Stimulated activated CD4-positive, alpha-beta T cell treated with anti-CD3 and anti-CD28 coated beads, Interleukin-2, amount 100 ng/mL, for 24 hours (primary cell): ENCODE results near the gene GALNT15.

Experiments
- DNase-seq, 2 donors: peaks; one replicate each; pipeline ENCODE4 v3.0.0-alpha.2; 2020

The GALNT15 gene

DNA sequence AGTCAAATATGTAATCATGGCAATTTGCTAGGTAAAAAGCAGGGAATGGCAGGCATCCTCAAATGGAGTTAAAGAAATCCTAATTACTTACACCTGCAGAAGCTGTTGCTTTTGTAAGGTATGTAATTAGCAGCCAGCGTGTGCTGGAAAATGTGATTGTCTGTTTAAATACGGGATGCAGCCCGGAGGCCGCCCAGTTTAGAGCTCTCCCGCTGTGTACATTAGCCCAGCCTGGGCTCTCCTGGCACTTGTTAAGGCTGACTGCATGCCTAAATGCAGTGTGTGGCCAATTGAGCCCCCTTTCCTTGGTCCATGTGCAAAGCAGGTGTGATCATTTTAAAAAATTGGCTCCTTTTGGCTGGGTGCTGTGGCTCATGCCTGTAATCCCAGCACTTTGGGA is 81.2 kb downstream of the GALNT15 start:
- DNase-seq = no peak

DNA sequence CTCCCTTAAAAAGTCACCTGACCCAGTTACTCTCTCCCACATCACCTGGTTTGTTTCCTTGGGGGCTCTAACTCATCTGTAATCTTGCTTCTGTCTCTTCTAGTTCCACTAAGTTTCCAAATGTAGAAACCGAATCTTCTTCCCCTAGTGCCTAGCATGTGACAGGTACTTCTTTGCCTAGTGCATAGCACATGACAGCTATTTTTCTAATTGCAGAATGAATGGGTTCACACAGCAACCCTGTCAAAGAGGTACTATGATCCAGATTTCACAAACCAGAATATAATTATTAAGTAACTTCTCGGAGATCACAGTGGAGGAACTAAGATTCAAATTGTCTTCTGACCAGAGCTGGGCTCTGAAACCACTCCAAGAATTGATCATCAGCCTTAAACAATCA is 82.8 kb downstream of the GALNT15 start:
- no peak for DNase-seq

DNA sequence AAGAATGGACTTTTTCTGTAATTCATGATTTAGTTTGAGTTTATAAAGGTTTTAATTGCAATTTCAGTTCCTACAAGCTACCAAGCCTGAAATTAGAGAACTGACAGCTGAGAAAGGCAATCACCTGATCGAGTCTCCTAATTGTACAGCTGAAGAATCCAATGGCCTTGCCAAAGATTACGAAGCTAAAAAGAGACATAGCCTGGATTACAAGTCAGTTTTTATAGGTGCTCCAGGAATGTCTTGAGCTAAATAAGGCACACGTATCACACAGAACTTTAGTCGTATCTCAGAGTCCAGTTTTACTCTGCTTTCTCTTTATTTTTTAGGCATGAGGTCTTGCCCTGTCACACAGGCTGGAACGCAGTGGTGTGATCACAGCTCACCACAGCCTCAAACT is 83.7 kb downstream of the GALNT15 start:
- DNase-seq = no peak

DNA sequence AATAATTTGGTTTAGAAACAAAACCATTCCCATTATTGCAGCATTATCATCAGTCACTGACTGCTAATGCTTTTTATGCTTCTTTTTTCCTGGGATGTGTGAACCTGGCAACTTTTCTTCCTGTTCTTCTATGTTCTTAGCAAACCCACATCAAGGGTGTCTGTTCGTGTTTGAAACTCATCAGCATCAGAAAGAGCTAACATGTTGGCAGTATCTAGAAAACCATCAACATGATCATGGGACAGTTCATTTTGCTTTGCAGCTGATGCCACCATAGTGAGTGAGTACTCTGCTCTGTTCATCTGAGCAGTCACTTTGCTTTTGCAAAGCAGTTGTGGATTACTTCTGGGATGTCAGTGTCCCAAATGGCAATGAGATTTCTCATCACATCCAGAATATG is 84.4 kb downstream of the GALNT15 start:
- no peak for DNase-seq

DNA sequence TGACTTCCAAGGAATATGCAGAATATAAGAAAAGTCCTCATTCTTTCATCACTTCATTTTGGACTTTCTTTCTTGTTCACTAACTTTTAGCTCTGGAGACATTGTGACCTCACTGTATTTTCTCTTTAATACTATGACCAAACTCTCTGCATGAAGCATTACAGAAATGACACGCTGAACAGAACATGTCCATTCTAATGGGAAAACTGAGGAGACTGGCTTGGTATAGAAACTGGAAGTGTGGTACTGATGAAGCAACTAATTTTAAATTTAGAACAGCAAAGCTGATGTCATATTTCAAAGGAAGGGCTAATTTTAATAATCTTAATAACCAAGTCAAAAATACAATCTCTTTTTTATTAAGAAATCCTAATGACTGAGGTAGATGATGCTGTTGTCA is 85.6 kb downstream of the GALNT15 start:
- no peak for DNase-seq

DNA sequence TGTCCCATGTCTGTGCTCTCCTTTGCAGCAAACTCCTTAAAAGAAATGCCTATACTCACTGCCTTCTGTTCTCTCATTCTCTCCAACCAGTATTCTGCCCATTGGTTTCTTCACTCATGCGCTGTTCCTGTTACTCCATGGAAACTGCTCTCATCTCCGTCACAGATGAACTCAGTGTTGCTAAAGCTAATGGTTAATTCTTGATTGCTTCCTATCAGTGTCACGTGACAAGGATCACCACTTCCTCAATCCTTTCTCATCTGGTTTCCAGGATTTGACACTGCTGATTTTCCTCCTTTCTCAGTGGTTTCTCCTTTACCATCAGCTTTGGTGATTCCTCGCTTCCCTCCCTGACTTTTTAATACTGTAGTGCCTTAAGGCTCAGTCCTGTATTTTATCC is 87.7 kb downstream of the GALNT15 start:
- DNase-seq = no peak

DNA sequence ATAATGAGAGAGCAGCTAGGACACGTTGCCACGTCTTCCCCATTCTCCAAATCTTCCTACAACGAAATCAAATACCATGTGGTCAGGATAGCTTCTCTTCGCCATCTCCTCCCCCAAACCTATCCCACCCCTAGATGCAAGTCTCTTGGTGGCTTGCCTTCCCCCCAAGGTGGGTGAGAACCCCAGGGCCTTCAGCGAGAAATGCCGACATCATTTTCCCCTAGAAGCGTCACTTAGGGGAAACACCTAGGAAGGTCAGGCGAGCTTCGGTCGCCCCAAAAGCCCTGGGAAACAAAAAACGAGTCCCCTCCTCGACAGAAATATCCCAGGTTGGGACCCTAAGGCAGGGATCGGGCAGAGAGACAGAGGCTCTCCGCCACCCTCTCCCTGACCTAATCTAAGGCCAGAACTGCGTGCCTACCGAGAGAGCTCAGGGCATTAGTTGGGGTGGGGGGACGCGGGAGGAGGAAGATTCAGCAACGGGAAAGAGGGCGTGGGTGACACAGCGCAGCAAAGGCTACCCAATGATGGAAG is 89.8 kb downstream of the GALNT15 start:
- DNase-seq = no peak

DNA sequence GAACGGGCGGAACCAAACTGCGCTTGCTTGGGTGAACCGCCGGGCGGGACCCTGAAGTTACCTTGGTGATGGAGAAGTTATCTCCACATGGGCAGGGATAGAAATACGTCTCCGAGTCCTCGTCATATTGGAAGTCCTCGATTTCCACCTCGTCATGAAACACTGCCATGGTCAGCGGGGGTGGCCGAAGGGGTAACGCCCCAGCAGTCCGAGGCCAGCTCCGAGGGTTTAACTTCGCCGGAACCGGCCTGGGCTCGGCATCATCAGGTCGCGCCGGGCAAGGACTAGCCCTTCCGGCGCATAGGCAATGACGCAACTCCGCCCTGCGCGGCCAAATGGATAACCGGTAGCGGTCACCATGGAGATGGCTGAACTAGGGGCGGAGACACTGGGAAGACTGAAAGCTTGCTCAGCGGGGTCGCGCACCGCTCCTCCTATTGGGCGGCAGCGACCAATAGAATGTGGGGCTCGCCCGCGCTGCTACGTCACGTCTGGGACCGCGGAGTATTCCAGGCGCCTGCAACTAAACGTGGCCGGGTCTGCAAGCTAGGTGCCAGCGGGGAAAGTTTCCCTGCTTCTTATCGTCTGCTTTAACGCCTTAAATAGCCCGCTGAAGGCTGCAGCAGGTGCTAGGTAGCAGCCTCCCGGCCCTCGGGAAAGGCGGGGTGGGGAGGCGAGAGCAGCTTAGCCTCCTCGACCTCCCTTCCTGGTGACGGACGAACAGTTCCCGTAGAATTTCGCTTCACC is 90.4 kb downstream of the GALNT15 start, which contains the start of the genes DPH3 and OXNAD1:
Gene DPH3 (minus strand): TSS at position 236 of the 747 bp plus-strand sequence. CDS start 67 bp downstream, at position 169.
Gene OXNAD1 (plus strand): TSS at position 505 of the 747 bp plus-strand sequence. CDS start 5,741 bp downstream, outside the sequence.
- peak; percentile 99 for DNase-seq

DNA sequence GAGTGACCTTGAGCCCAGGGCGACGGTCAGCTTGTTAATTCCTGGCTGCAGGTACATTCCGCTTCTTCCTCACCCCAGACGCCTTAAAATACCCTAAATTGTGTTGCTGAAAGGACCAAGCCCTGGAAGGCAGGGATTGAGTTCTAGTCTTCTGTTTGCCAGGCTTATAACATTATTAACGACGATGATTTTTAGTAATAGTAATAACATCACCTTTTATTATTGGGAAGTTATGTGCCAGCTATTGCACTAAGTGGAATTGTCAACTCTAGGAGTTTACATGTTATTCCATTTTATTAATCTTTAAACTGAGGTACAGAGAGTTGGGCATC is 90.9 kb downstream of the GALNT15 start:
- DNase-seq = no peak

DNA sequence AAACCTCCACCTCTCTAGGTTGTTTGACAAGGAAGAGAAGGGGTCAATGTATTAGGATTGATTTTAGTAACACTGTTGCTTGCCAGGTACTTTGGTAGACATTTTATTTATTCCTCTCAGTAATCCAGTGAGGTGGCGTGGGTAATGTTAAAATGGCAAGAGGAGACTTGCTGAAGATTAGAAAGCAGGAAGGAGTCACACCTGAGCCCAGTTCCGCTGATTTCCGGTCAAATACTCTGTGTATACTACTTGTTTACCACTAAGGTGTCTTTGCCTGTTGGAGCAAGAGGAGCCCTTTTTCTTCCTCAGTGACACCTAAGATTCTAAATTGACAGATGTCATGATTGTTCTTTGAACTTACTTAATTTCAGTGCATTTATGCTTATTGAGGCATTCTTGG is 92.2 kb downstream of the GALNT15 start:
- no peak for DNase-seq

DNA sequence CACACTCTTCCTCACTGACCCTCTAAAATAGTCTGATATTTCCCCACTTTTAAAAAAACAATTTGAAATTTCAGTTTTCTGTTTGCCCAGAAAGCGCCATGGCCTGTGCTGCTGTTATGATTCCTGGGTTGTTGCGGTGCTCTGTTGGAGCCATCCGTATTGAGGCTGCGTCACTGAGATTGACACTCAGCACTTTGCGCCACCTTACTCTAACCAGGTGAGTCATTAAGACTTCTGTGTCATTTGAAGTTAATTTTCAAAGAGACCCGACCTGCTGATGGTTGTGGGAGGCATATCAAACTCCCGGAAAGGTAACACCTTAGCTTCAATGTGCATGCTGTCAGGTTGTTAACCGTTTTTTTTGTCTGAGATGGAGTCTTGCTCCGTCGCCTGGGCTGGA is 96.4 kb downstream of the GALNT15 start:
- no peak for DNase-seq

DNA sequence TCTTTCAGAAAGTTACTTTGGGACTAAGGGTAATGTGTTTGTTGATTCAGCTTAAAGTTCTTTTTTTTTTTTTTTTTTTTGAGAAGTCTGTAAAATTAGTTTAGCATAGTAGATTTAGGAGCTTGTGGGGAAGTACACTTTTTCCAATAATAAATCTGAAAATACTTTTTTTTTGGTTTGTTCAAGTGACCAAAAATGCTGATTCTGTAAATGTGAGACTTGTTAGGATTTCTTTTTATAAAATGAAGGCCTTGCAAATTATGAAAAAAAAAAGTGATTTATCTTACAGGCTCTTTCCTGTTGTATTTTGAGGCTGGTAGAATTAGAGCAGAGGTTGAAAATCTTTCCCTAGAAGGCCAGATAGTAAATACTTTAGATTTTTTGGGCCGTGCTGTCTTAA is 98.1 kb downstream of the GALNT15 start:
- no peak for DNase-seq

DNA sequence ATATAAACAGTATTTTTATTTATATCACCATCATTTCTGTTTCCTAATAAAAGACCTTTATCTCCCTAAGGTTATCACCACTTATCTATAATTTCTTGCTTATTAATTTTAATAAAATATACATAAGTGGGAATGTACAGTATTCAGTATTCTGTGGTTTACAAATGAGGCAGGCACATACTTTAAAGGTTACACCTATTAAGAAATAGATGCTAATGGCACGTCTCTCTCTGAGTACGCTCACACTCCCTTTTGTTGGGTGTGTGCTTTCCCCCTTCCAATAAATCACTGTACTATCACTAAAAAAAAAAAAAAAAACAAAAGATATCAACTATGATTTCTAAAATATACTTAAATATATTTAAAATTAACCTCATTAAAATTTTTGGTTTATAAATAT is 99.4 kb downstream of the GALNT15 start:
- DNase-seq = no peak

DNA sequence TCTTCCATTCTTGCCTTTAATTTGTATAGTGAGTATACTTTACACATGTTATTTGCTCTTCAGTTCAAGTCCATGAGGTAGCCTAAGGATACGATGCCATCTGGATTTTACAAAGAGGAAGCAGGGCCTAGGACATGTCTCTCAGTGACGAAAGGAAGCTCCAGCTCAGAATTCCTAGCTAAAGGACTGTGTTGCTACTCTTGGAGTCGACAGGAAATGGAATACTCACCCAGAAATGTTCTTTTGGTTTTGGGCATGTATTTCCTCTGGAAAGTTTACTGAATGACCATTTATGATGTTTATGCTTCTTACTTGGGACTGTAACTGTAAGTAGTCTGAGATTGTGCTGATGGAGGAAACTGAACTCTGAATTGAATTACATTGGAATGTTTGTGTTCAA is 103.0 kb downstream of the GALNT15 start:
- DNase-seq = no peak

DNA sequence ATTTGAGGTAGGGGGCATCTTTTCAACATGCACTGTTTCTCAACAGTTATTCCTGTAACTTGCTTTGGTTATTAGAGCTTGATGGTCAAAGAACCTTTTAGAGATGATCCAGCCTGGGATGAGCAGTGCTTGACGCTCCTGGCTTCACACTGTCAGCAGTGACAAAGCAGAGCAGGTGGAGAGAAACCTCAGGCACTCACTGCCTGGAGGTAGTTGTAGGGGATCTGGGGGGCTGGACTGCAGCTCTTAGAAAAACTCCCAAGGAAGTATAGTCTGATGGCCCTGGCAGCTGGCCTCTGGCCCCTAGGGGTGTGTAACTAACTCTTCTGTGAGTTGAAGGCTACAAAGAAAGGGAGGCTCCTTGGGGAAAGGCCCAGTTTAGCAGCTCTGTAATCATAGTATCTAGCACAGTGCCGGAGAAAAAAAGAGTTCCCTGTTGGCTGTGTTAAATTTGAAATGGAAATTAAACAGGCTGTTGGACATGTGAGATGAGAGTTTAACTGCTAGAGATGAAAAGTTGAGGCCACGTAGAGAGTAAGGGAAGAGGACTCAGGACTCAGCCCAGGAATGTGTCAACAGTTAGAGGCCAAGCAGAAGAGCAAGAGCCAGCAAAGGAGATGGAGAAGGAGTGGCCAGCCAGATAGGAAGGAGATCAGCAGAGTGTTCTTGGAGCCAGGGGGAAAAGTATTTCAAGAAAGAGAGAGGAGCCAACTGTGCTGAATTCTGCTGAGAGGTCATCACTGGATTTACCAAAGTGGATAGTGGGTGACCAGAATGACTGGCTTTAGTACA is 104.7 kb downstream of the GALNT15 start:
- DNase-seq = no peak

DNA sequence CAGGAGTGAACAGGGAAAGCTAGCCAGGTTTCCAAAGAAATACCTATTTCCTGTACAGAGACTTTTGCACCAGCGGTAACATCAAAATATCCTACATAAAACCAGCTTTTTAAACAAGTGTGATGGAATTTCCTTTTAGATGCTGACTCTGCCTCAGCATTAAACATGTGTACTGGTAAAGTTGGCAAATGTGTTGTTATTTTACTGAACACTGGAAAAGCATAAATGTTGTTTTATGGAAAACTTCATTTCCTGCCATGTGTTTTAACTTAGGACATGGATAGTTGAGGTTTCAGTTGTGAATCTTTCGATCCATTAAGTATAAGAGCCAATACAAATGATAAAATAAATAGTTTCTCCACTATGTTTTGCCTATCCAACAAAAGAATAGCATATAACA is 106.2 kb downstream of the GALNT15 start:
- no peak for DNase-seq
